ENCODE data around the gene IGFLR1.
A peak's percentile ranks its signal among the peaks of the same experiment; 100 is the strongest.

The IGFLR1 gene

GRCh38 chr19:35755550-35756376 lies 13.5 kb upstream of the IGFLR1 start:
- DNase-seq (ENCODE audit: low read depth): peak; percentile 53

- no peak for DNase-seq (ENCODE audit: low read depth)
Measured at GRCh38 chr19:35755131-35755549, 12.9 kb upstream of the IGFLR1 start.

- DNase-seq (ENCODE audit: low read depth): no peak
Measured at GRCh38 chr19:35754370-35755130, 12.3 kb upstream of the IGFLR1 start.

GRCh38 chr19:35753634-35754369 lies 11.6 kb upstream of the IGFLR1 start:
- no peak for DNase-seq (ENCODE audit: low read depth)

- DNase-seq (ENCODE audit: low read depth): no peak
Measured at GRCh38 chr19:35752746-35753350, 10.6 kb upstream of the IGFLR1 start.

GRCh38 chr19:35751839-35752745 lies 9.8 kb upstream of the IGFLR1 start:
- DNase-seq (ENCODE audit: low read depth): no peak

GRCh38 chr19:35750167-35750566 lies 7.9 kb upstream of the IGFLR1 start:
- no peak for DNase-seq (ENCODE audit: low read depth)

GRCh38 chr19:35748106-35749020 lies 6.1 kb upstream of the IGFLR1 start, which contains the start of gene LIN37:
TSS of gene LIN37 (plus strand) at chr19:35748576. CDS start at chr19:35748725, 149 bp downstream.
- peak; percentile 98 for DNase-seq (ENCODE audit: low read depth)

GRCh38 chr19:35746531-35746930 lies 4.3 kb upstream of the IGFLR1 start:
- DNase-seq (ENCODE audit: low read depth): no peak

GRCh38 chr19:35746087-35746462 lies 3.8 kb upstream of the IGFLR1 start:
- no peak for DNase-seq (ENCODE audit: low read depth)

GRCh38 chr19:35745328-35746086 lies 3.3 kb upstream of the IGFLR1 start, which contains the start of the genes PSENEN and U2AF1L4:
TSS of gene PSENEN (plus strand) at chr19:35745651. CDS start at chr19:35745931, 280 bp downstream.
TSS of gene U2AF1L4 (minus strand) at chr19:35745418. CDS start at chr19:35745391, 27 bp downstream.
- peak; percentile 96 for DNase-seq (ENCODE audit: low read depth)

- peak; percentile 83 for DNase-seq (ENCODE audit: low read depth)
Measured at GRCh38 chr19:35744430-35745327, 2.4 kb upstream of the IGFLR1 start.

GRCh38 chr19:35743640-35744429 lies 1.6 kb upstream of the IGFLR1 start:
- DNase-seq (ENCODE audit: low read depth): no peak

- DNase-seq (ENCODE audit: low read depth): no peak
Measured at GRCh38 chr19:35741203-35741515, 1.1 kb downstream of the IGFLR1 start.

GRCh38 chr19:35740423-35741202 lies 1.6 kb downstream of the IGFLR1 start:
- DNase-seq (ENCODE audit: low read depth): peak; percentile 93

GRCh38 chr19:35740108-35740422 lies 2.2 kb downstream of the IGFLR1 start:
- no peak for DNase-seq (ENCODE audit: low read depth)
